Measurements from ENCODE around the gene SMAD6. TPM values are rescaled to one million over a fixed set of nuclear protein-coding genes. Genes with fewer than 3 reads are reported as not detected.
"Not testable (repeated sequence)": the region's sequence is repeated elsewhere in the genome, so short reads cannot be mapped to it uniquely, and the experiment has no call there.

Gene SMAD6
- total and polyA plus RNA-seq, 2 experiments from 2014 or later, result 1.6 to 15.7 TPM

DNA sequence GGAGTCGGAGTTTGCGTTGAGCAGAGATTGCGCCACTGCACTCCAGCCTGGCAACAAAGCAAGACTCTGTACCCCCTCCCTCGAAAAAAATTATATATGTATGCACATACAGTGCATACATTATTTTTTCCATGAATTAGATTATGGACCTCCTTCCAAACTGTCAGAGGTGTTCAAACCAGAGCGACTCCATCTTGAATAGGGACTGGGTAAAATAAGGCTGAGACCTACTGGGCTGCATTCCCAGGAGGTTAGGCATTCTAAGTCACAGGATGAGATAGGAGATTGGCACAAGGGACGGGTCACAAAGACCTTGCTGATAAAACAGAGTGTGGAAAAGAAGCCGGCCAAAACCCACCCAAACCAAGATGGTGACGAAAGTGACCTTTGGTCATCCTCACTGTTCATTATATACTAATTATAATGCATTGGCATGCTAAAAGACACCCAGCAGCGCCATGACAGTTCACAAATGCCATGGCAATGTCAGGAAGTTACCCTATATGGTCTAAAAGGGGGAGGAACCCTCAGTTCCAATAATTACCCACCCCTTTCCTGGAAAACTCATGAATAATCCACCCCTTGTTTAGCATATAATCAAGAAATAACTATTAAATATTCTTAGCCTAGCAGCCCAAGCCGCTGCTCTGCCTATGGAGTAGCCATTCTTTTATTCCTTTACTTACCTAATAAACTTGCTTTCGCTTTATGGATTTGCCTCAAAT, 126.9 kb downstream of the SMAD6 start:
- not testable (repeated sequence) for H3K27ac Mint-ChIP-seq; ATAC-seq; H2AFZ ChIP-seq; H3K9me2 ChIP-seq (ENCODE audit: insufficient read depth); H3K27ac ChIP-seq (ENCODE audit: low read depth); H3K36me3 ChIP-seq (ENCODE audit: insufficient read depth); H3K27me3 ChIP-seq (ENCODE audit: insufficient read depth); H3K4me2 ChIP-seq; H3K36me3 Mint-ChIP-seq (ENCODE audit: low read depth); DNase-seq (ENCODE audit: low spot score); H3K4me3 ChIP-seq; H4K20me1 ChIP-seq (replicated peaks; ENCODE audit: insufficient read depth); H3K79me2 ChIP-seq (replicated peaks; ENCODE audit: insufficient read depth); H3F3A ChIP-seq (replicated peaks; ENCODE audit: low read depth); H3K4me3 Mint-ChIP-seq; H3K9me3 Mint-ChIP-seq
- H3K4me1 ChIP-seq (ENCODE audit: insufficient read depth), result peaks cover 21% of the 10 kb centered on the region
- peaks cover 27% of the 10 kb centered on the region for H3K4me1 Mint-ChIP-seq
- H3K27me3 Mint-ChIP-seq (ENCODE audit: insufficient read depth, low read depth, poor library complexity), result peaks cover 10% of the 10 kb centered on the region

DNA sequence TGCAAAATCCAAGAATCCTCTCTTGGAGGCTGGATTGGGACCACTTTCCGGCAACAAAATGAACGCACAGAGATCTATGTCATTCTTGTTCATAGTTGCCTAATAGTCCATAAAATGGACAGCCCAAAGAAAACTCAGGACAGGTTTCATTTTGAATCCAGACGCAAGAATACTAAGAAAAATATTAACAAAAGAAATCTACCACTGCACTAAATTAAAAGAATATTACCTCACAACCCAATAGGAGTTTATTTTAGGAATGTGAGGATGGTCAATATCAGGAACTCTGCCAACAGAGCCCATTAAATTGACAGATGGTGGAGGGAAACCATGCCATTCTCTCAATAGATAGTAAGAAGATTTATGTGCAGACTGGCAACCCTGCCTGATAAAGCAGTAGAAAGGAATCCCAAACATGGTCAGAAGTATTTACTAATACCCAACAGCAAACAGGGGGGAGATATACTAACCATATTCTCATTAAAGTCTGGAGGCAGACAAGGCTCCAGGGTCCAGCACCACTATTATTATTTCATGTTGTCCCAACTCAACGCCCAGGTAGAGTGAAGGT, 127.6 kb downstream of the SMAD6 start:
- Mint-ChIP-seq H3K4me3 (no peak overlapping the region), H3K27ac (no peak overlapping the region), H3K4me1 (peaks cover 32% of the 10 kb centered on the region), H3K36me3 (ENCODE audit: low read depth) (no peaks in the 10 kb centered on the region), H3K27me3 (ENCODE audit: insufficient read depth, low read depth, poor library complexity) (peaks cover 10% of the 10 kb centered on the region), H3K9me3 (no peaks in the 10 kb centered on the region; the same call in 2 of the 3 replicates)
- Histone ChIP-seq H3F3A (replicated peaks; ENCODE audit: low read depth) (no peaks in the 10 kb centered on the region), H3K36me3 (ENCODE audit: insufficient read depth) (no peaks in the 10 kb centered on the region), H3K4me1 (ENCODE audit: insufficient read depth) (peaks cover 28% of the 10 kb centered on the region), H2AFZ (no peak overlapping the region), H3K27ac (ENCODE audit: low read depth) (no peak overlapping the region), H3K79me2 (replicated peaks; ENCODE audit: insufficient read depth) (no peaks in the 10 kb centered on the region), H4K20me1 (replicated peaks; ENCODE audit: insufficient read depth) (no peaks in the 10 kb centered on the region), H3K9me2 (ENCODE audit: insufficient read depth) (no peaks in the 10 kb centered on the region; the same call in 1 of the 2 replicates), H3K4me3 (no peak overlapping the region), H3K4me2 (no peak overlapping the region), H3K27me3 (ENCODE audit: insufficient read depth) (no peaks in the 10 kb centered on the region)
- ATAC-seq, result no peak
- DNase-seq (ENCODE audit: low spot score), result no peak
- no peak for TF ChIP-seq STAT1 (IDR thresholded peaks at IDR 0.05; ENCODE audit: unreplicated experiment)
- TF ChIP-seq EZH2phosphoT487 (IDR thresholded peaks at IDR 0.05; ENCODE audit: unreplicated experiment), result no peak
- TF ChIP-seq, protein P1, sequence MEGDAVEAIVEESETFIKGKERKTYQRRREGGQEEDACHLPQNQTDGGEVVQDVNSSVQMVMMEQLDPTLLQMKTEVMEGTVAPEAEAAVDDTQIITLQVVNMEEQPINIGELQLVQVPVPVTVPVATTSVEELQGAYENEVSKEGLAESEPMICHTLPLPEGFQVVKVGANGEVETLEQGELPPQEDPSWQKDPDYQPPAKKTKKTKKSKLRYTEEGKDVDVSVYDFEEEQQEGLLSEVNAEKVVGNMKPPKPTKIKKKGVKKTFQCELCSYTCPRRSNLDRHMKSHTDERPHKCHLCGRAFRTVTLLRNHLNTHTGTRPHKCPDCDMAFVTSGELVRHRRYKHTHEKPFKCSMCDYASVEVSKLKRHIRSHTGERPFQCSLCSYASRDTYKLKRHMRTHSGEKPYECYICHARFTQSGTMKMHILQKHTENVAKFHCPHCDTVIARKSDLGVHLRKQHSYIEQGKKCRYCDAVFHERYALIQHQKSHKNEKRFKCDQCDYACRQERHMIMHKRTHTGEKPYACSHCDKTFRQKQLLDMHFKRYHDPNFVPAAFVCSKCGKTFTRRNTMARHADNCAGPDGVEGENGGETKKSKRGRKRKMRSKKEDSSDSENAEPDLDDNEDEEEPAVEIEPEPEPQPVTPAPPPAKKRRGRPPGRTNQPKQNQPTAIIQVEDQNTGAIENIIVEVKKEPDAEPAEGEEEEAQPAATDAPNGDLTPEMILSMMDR (conservative IDR thresholded peaks at IDR 0.05; ENCODE audit: low read depth in 2 of 2), result no peak
- TF ChIP-seq CREB1 (CRISPR knock-in tag; IDR thresholded peaks at IDR 0.05; ENCODE audit: low read depth), result no peak
- no peak for TF ChIP-seq JUNB (IDR thresholded peaks at IDR 0.05; ENCODE audit: unreplicated experiment)
- TF ChIP-seq, protein P2, sequence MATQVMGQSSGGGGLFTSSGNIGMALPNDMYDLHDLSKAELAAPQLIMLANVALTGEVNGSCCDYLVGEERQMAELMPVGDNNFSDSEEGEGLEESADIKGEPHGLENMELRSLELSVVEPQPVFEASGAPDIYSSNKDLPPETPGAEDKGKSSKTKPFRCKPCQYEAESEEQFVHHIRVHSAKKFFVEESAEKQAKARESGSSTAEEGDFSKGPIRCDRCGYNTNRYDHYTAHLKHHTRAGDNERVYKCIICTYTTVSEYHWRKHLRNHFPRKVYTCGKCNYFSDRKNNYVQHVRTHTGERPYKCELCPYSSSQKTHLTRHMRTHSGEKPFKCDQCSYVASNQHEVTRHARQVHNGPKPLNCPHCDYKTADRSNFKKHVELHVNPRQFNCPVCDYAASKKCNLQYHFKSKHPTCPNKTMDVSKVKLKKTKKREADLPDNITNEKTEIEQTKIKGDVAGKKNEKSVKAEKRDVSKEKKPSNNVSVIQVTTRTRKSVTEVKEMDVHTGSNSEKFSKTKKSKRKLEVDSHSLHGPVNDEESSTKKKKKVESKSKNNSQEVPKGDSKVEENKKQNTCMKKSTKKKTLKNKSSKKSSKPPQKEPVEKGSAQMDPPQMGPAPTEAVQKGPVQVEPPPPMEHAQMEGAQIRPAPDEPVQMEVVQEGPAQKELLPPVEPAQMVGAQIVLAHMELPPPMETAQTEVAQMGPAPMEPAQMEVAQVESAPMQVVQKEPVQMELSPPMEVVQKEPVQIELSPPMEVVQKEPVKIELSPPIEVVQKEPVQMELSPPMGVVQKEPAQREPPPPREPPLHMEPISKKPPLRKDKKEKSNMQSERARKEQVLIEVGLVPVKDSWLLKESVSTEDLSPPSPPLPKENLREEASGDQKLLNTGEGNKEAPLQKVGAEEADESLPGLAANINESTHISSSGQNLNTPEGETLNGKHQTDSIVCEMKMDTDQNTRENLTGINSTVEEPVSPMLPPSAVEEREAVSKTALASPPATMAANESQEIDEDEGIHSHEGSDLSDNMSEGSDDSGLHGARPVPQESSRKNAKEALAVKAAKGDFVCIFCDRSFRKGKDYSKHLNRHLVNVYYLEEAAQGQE (IDR thresholded peaks at IDR 0.05; ENCODE audit: unreplicated experiment), result no peak
- no peak for TF ChIP-seq ZNF114 (CRISPR knock-in tag; IDR thresholded peaks at IDR 0.05)
- TF ChIP-seq, protein P3, sequence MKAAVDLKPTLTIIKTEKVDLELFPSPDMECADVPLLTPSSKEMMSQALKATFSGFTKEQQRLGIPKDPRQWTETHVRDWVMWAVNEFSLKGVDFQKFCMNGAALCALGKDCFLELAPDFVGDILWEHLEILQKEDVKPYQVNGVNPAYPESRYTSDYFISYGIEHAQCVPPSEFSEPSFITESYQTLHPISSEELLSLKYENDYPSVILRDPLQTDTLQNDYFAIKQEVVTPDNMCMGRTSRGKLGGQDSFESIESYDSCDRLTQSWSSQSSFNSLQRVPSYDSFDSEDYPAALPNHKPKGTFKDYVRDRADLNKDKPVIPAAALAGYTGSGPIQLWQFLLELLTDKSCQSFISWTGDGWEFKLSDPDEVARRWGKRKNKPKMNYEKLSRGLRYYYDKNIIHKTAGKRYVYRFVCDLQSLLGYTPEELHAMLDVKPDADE (IDR thresholded peaks at IDR 0.05), result no peak
- no peak for TF ChIP-seq EZH2 (IDR thresholded peaks at IDR 0.05; ENCODE audit: low read depth, unreplicated experiment)
- TF ChIP-seq NANOG (IDR thresholded peaks at IDR 0.05; ENCODE audit: borderline replicate concordance), result no peak
